ENCODE data around the gene EPHA2.
"Not testable (repeated sequence)": the region's sequence is repeated elsewhere in the genome, so short reads cannot be mapped to it uniquely, and the experiment has no call there.

The EPHA2 gene

GRCh38 chr1:16164213-16165072 lies 8.6 kb upstream of the EPHA2 start:
- TF ChIP-seq, protein P1, sequence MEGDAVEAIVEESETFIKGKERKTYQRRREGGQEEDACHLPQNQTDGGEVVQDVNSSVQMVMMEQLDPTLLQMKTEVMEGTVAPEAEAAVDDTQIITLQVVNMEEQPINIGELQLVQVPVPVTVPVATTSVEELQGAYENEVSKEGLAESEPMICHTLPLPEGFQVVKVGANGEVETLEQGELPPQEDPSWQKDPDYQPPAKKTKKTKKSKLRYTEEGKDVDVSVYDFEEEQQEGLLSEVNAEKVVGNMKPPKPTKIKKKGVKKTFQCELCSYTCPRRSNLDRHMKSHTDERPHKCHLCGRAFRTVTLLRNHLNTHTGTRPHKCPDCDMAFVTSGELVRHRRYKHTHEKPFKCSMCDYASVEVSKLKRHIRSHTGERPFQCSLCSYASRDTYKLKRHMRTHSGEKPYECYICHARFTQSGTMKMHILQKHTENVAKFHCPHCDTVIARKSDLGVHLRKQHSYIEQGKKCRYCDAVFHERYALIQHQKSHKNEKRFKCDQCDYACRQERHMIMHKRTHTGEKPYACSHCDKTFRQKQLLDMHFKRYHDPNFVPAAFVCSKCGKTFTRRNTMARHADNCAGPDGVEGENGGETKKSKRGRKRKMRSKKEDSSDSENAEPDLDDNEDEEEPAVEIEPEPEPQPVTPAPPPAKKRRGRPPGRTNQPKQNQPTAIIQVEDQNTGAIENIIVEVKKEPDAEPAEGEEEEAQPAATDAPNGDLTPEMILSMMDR (conservative IDR thresholded peaks at IDR 0.05): no peak
- H3K27ac ChIP-seq: no peak overlapping the region

DNA sequence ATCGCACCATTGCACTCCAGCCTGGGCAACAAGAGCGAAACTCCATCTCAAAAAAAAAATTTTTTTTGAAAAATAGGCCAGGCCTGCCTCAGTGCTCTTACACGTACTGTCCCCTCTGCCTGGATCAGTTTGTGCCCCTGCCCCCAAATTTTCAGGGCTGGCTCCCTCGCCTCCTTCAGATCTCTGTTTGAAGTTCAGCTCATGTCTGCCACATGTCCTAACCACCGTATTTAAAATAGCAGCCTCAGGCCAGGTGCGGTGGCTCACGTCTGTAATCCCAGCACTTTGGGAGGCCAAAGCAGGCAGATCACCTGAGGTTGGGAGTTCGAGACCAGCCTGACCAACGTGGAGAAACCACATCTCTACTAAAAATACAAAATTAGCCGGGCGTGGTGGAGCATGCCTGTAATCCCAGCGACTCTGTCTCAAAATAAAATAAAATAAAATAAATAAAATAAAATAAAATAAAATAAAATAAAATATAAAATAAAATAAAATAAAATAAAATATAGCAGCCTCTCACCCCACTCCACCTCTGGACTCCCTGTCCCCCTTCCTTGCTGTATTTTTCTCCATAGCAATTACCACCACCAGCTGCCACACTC lies 7.8 kb upstream of the EPHA2 start:
- H3K27ac ChIP-seq: not testable (repeated sequence)

- H3K27ac ChIP-seq: no peak overlapping the region
- TF ChIP-seq, protein P1 (conservative IDR thresholded peaks at IDR 0.05): no peak
These were observed 6.4 kb upstream of the EPHA2 start for GRCh38 chr1:16162163-16162822.

DNA sequence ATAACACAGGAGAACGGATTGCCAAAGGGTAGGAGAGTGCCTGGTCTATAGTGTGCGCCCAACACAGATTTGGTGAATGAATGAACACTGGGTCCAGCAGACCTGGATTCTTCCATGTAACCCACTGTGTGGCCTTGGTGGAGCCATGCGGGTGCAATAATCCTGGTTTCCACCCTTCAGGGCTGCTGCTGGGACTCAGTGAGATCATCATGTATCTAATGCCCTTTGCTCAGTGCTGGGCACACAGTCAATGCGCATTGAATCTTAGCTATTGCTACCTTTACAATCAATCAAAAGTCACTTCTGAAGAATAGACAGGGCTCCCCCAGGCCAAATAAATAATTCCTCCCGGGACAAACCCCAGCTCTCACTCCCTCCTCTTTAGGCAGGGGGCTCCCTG lies 5.8 kb upstream of the EPHA2 start:
- TF ChIP-seq, protein P1 (conservative IDR thresholded peaks at IDR 0.05): no peak
- H3K27ac ChIP-seq: no peak overlapping the region

- TF ChIP-seq, protein P1 (conservative IDR thresholded peaks at IDR 0.05): no peak
- H3K27ac ChIP-seq: no peak overlapping the region
These were observed 3.3 kb upstream of the EPHA2 start for GRCh38 chr1:16158993-16159831.

DNA sequence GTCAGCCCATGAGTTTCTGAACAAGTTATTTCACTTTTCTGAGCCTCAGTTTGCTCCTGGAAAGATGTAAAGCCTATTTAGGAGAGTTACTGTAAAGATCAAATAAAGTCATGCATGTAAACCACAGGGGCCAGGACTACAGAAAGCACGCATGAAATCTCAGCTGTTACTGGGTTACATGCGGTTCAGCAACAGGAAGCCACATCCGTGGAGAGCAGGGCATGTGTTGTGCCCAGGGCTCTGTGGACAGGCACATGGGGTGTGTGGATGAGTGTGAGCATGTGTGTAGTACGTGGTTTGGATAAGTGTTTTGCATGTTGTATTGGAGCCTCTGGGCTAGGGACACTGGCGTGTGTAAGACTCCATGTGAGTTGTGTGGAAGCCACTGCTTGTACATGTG lies 2.2 kb upstream of the EPHA2 start:
- no peak overlapping the region for H3K27ac ChIP-seq

GRCh38 chr1:16156848-16157495 lies 1.1 kb upstream of the EPHA2 start:
- TF ChIP-seq, protein P1 (conservative IDR thresholded peaks at IDR 0.05): no peak
- no peak overlapping the region for H3K27ac ChIP-seq

More for the DNA sequence above, 2.2 kb upstream of the EPHA2 start:
- TF ChIP-seq, protein P1 (conservative IDR thresholded peaks at IDR 0.05): no peak

All from VCaP (cell line).